ENCODE results near the gene LNP1. TPM values are rescaled to one million over a fixed set of nuclear protein-coding genes. Genes with fewer than 3 reads are reported as not detected.

Gene LNP1
- total and polyA plus RNA-seq, 8 donors: 1.1 to 2.4 (median 1.5) TPM

DNA sequence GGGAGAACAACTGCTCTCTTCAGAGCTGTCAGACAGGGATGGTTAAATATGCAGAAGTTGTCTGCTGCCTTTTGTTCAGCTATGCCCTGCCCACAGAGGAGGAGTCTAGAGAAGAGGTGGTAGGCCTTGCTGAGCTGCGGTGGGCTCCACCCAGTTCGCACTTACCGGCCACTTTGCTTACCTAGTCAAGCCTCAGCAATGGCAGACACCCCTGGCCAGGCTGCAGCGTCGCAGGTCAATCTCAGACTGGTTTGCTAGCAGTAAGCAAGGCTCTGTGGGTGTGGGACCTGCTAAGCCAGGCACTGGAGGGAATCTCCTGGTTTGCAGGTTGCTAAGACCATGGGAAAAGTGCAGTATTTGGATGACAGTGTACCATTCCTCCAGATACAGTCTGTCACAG is 78.7 kb downstream of the LNP1 start:
- TF ChIP-seq, protein P1, sequence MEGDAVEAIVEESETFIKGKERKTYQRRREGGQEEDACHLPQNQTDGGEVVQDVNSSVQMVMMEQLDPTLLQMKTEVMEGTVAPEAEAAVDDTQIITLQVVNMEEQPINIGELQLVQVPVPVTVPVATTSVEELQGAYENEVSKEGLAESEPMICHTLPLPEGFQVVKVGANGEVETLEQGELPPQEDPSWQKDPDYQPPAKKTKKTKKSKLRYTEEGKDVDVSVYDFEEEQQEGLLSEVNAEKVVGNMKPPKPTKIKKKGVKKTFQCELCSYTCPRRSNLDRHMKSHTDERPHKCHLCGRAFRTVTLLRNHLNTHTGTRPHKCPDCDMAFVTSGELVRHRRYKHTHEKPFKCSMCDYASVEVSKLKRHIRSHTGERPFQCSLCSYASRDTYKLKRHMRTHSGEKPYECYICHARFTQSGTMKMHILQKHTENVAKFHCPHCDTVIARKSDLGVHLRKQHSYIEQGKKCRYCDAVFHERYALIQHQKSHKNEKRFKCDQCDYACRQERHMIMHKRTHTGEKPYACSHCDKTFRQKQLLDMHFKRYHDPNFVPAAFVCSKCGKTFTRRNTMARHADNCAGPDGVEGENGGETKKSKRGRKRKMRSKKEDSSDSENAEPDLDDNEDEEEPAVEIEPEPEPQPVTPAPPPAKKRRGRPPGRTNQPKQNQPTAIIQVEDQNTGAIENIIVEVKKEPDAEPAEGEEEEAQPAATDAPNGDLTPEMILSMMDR (IDR thresholded peaks at IDR 0.05): no peak
- ATAC-seq: no peak

DNA sequence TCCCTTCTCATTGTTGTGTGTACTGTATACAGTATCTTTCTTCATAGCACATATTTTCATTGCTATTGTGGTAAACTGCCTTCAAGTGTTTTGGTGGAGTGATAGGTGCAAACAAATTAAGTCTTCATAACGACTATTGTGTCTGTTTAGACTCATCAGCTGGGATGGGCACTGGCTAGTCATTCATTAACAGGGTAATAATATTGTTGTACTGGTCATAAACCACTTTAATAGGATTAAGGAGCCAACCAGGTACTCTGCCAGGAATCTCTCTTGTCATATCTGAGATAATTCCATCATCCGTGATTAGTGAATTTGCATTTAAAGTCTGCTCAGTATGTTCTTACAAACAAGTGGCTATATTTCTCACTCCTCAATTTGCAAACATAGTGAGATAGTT is 80.8 kb downstream of the LNP1 start:
- intact Hi-C loops (cut with DNase I): no loop called here
- 25 to 34% methylated on average over 2 of the region's 2 CpGs for WGBS, 2 donors
- Histone ChIP-seq H3K4me1 (no peaks in the 10 kb centered on the region), H3K27me3 (no peaks in the 10 kb centered on the region), H3K4me3 (no peak overlapping the region), H3K27ac (no peak overlapping the region), H3K9me3 (no peaks in the 10 kb centered on the region), H3K36me3 (no peaks in the 10 kb centered on the region)
- TF ChIP-seq, protein P1 (IDR thresholded peaks at IDR 0.05): no peak
- DNase-seq (no peak), FAIRE-seq (no peak), ATAC-seq (no peak)

More for the DNA sequence above, 78.7 kb downstream of the LNP1 start:
- 82 to 85% methylated on average over 5 of the region's 5 CpGs for WGBS, 2 donors
- FAIRE-seq (no peak), DNase-seq (no peak)
- intact Hi-C loops (cut with DNase I): no loop called here
- no peaks in the 10 kb centered on the region for H3K36me3 ChIP-seq
- H3K27ac ChIP-seq: no peak overlapping the region
- no peak overlapping the region for H3K4me3 ChIP-seq
- H3K27me3 ChIP-seq: no peaks in the 10 kb centered on the region
- H3K4me1 ChIP-seq: no peaks in the 10 kb centered on the region
- H3K9me3 ChIP-seq: no peaks in the 10 kb centered on the region

DNA sequence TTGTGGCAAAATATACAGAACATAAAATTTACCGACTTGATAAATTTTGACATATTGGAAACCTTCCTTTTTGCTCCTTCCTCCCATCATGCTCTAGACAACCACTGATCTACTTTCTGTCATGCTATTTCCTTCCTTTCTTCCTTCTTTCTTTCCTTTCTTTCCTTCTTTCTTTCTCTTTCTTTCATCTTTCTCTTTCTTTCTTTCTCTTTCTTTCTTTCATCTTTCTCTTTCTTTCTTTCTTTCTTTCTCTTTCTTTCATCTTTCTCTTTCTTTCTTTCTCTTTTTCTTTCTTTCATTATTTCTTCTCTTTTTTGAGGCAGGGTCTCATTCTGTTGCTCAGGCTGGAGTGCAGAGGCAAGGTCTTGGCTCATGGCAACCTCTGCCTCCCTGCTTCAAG is 82.2 kb downstream of the LNP1 start:
- no peak for FAIRE-seq
- Histone ChIP-seq H3K27me3 (no peaks in the 10 kb centered on the region), H3K27ac (no peak overlapping the region), H3K36me3 (no peaks in the 10 kb centered on the region), H3K9me3 (no peaks in the 10 kb centered on the region), H3K4me3 (no peak overlapping the region), H3K4me1 (no peaks in the 10 kb centered on the region)
- intact Hi-C loops (cut with DNase I): no loop called here
- ATAC-seq: no peak
- DNase-seq: no peak
- TF ChIP-seq, protein P1 (IDR thresholded peaks at IDR 0.05): no peak
- 82 to 90% methylated on average over 1 of the region's 1 CpG for WGBS, 2 donors

DNA sequence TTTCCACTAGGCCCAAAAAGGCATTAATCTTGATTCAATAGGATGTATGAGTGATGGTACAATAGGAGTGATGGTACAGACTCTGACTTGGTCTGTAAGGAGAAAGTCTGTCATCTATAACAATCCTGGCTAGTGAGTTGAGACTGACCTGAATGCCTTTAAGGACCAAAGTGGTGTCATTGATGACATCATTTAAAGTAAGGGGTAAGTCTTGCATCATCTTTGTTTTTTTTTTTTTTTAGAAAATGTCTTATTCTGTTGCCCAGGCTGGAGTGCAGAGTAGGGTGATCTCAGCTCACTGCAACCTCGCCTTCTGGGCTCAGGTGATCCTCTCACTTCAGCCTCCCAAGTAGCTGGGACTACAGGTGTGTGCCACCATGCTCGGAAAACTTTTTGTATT is 85.5 kb downstream of the LNP1 start:
- DNase-seq: no peak
- no peak for FAIRE-seq
- intact Hi-C loops (cut with DNase I): no loop called here
- no peak for ATAC-seq
- Histone ChIP-seq H3K27me3 (no peaks in the 10 kb centered on the region), H3K36me3 (no peaks in the 10 kb centered on the region), H3K9me3 (no peaks in the 10 kb centered on the region), H3K4me3 (no peak overlapping the region), H3K4me1 (no peaks in the 10 kb centered on the region), H3K27ac (no peak overlapping the region)
- TF ChIP-seq, protein P1 (IDR thresholded peaks at IDR 0.05): no peak
- 88 to 98% methylated on average over 2 of the region's 2 CpGs for WGBS, 2 donors

DNA sequence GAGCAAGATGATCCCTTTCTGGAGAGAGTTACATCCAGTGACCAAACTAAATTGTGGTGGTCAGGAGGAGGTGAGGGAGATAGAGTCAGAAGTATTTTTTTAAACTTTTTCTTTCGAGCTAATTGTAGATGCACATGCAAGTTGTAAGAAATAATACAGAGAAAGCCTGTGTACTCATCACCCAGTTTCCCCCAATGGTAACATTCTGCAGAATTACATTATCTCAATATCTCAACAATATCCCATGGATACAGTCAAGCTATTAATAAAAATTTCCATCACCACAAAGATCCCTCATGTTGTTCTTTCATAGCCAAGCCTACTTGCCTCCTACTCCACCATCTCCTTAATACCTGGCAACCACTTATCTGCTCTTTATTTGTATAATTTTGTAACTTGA is 87.8 kb downstream of the LNP1 start:
- H3K36me3 ChIP-seq: no peaks in the 10 kb centered on the region
- peaks cover 0 to 7% (median 5%) of the 10 kb centered on the region in 3 donors for H3K4me1 ChIP-seq
- no peaks in the 10 kb centered on the region for H3K27me3 ChIP-seq
- TF ChIP-seq, protein P1 (IDR thresholded peaks at IDR 0.05): no peak
- H3K4me3 ChIP-seq: no peak overlapping the region
- no peak overlapping the region for H3K27ac ChIP-seq
- DNase-seq: no peak
- FAIRE-seq: no peak
- intact Hi-C loops (cut with DNase I): no loop called here
- 89 to 97% methylated on average over 1 of the region's 1 CpG for WGBS, 2 donors
- no peak for ATAC-seq
- H3K9me3 ChIP-seq: no peaks in the 10 kb centered on the region

Data from pancreas (tissue), 10 donors.